Transverse colon (tissue), 4 donors: Measurements from ENCODE around the gene RAPGEF6. TPM values are rescaled to one million over a fixed set of nuclear protein-coding genes. Genes with fewer than 3 reads are reported as not detected.

Experiments
- DNase-seq: peaks from one replicate; pipeline ENCODE4 v3.0.0-alpha.2; 2019
- H3K27ac ChIP-seq, 4 donors: fragments of 200-600 bp; sonication (generic); 2 replicates each; pipeline ENCODE4 v1.5.1; 2016 to 2018; ENCODE audit warnings: inconsistent platforms in 4 of 4
- H3K27me3 ChIP-seq: fragments of 200-600 bp; sonication (generic); 2 replicates; pipeline ENCODE4 v1.5.1; 2017; ENCODE audit warnings: inconsistent platforms
- H3K36me3 ChIP-seq, 4 donors: fragments of 200-600 bp; sonication (generic); 2 replicates each; pipeline ENCODE4 v1.5.1; 2017 to 2019; ENCODE audit warnings: inconsistent platforms in 4 of 4
- H3K4me1 ChIP-seq, 4 donors: fragments of 200-600 bp; sonication (generic); 2 replicates each; pipeline ENCODE4 v1.5.1; 2017 to 2020; ENCODE audit warnings: inconsistent platforms in 4 of 4
- H3K4me3 ChIP-seq, 4 donors: fragments of 200-600 bp; sonication (generic); 1 replicate in 1 of 4; 2 replicates in 3 of 4; pipeline versions ENCODE4 v1.5.1 to v1.6.1; 2017 to 2019; ENCODE audit warnings: inconsistent platforms in 4 of 4
- H3K9me3 ChIP-seq, 2 donors: fragments of 200-600 bp; sonication (generic); 2 replicates each; pipeline ENCODE4 v1.5.1; 2017 to 2019; ENCODE audit warnings: inconsistent platforms in 2 of 2
- EP300 ChIP-seq: sonication (generic); formaldehyde crosslinking; IDR thresholded peaks from one replicate; pipeline ENCODE4 v1.6.1; 2017; ENCODE audit warnings: antibody characterized with exemption, low read depth
- POLR2A ChIP-seq: fragments of 450-650 bp; IDR thresholded peaks from one replicate; pipeline ENCODE4 v1.6.1; 2016; ENCODE audit warnings: antibody characterized with exemption, mild to moderate bottlenecking, moderate library complexity
- POLR2AphosphoS5 ChIP-seq, 3 donors: sonication (generic); formaldehyde crosslinking; IDR thresholded peaks; one replicate each; pipeline ENCODE4 v1.6.1; 2016; ENCODE audit warnings: antibody characterized with exemption in 3 of 3
- WGBS, 2 donors: methylation state at CpG; one replicate each; pipeline ENCODE4 v1.1.5; 2018; ENCODE audit warnings: low coverage in 1 of 2; 5-methylcytosine and 5-hydroxymethylcytosine counted together
- in situ Hi-C, 4 donors: fragments of 200-750 bp; cut with MboI; loops; one replicate each; pipeline versions ENCODE4 v1.15.0 to v1.15.1; 2017; ENCODE audit warnings: low sequenced_read_pairs in 3 of 4, low pct_ligation_motif_present in 1 of 4, low pct_unique_long_range_greater_than_20kb in 1 of 4
- intact Hi-C: fragments of 100-400 bp; cut with DNase I; formaldehyde crosslinking; loops from one replicate; pipeline ENCODE4 v1.15.1; 2023; ENCODE audit warnings: low total_unique reads
- total RNA-seq, 4 donors: library from RNA; depleted of rRNA; stranded (reverse); fragments of >200 nt; gene quantifications; one replicate each; pipeline ENCODE4 v1.1.0, GENCODE V29; 2016
- TF ChIP-seq, protein P1 (sequence below), 5 experiments: fragments of 200-600 bp in 3 of 5; fragments of 450-650 bp in 2 of 5; sonication (generic) in 3 of 5; IDR thresholded peaks; 1 replicate in 2 of 5; 2 replicates in 3 of 5; pipeline ENCODE4 v1.5.1; 2016 to 2017; ENCODE audit warnings: antibody characterized with exemption in 5 of 5, inconsistent platforms in 3 of 5, mild to moderate bottlenecking in 2 of 5, moderate library complexity in 1 of 5

RAPGEF6 gene
- total RNA-seq, 4 donors from 2014 or later, result 21.3 to 40.3 (median 35.9) TPM

DNA sequence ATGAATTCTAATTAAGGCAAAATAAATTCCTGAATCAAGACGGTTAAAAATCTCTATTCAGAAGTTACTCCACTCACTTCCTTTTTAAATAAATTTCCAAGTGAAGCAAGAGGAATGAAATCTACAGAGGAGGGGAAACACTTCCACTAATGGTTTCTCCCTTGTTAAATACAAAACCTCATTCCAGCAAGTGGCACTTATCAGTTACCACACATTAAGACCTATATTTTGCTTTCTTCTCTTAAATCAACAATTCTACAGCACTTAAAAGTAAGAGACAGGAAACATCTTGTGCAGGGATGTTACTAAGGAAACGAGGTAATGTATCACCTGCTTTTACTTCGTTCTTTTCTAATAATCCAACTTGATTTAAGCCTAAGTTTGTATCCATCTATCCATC, 172.6 kb downstream of the RAPGEF6 start:
- Histone ChIP-seq H3K4me1 (no peaks in the 10 kb centered on the region), H3K4me3 (no peak overlapping the region), H3K36me3 (peaks cover 0 to 10% (median 3%) of the 10 kb centered on the region in 4 donors), H3K27ac (no peak overlapping the region), H3K27me3 (no peaks in the 10 kb centered on the region), H3K9me3 (no peaks in the 10 kb centered on the region)
- in situ Hi-C loops, result no loop called here
- intact Hi-C loops, result no loop called here
- DNase-seq, result no peak
- WGBS, 2 donors, result 46 to 71% methylated on average over 3 of the region's 3 CpGs
- TF ChIP-seq POLR2AphosphoS5 (IDR thresholded peaks at IDR 0.05), result no peak
- TF ChIP-seq, protein P1, sequence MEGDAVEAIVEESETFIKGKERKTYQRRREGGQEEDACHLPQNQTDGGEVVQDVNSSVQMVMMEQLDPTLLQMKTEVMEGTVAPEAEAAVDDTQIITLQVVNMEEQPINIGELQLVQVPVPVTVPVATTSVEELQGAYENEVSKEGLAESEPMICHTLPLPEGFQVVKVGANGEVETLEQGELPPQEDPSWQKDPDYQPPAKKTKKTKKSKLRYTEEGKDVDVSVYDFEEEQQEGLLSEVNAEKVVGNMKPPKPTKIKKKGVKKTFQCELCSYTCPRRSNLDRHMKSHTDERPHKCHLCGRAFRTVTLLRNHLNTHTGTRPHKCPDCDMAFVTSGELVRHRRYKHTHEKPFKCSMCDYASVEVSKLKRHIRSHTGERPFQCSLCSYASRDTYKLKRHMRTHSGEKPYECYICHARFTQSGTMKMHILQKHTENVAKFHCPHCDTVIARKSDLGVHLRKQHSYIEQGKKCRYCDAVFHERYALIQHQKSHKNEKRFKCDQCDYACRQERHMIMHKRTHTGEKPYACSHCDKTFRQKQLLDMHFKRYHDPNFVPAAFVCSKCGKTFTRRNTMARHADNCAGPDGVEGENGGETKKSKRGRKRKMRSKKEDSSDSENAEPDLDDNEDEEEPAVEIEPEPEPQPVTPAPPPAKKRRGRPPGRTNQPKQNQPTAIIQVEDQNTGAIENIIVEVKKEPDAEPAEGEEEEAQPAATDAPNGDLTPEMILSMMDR (IDR thresholded peaks at IDR 0.05), result no peak
- TF ChIP-seq POLR2A, result no peak
- no peak for TF ChIP-seq EP300

DNA sequence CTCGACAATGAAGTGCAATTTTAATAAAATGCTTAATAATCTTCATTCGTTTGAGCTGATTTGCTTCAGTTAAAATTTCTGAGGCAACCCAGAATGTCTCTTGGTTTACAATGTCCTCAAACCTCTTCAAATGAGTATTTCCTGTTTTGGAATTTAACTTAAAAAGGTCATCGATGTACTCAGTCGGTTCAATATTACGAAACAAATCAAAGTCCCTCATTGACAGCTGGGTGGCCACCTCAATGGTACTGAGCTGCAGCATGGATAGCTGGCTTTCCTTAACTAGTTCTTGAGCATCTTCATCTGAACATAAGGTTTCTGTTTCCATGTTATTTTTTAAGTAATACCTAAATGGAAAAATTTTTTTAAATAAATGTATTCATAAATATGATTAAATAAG, 173.3 kb downstream of the RAPGEF6 start:
- peaks cover 0 to 10% (median 3%) of the 10 kb centered on the region in 4 donors for H3K36me3 ChIP-seq
- in situ Hi-C loops, result no loop called here
- no peaks in the 10 kb centered on the region for H3K4me1 ChIP-seq
- no peaks in the 10 kb centered on the region for H3K27me3 ChIP-seq
- H3K9me3 ChIP-seq, result no peaks in the 10 kb centered on the region
- no peak overlapping the region for H3K27ac ChIP-seq
- no peak overlapping the region for H3K4me3 ChIP-seq
- TF ChIP-seq, protein P1 (IDR thresholded peaks at IDR 0.05), result no peak
- TF ChIP-seq POLR2AphosphoS5 (IDR thresholded peaks at IDR 0.05) (no peak), POLR2A (no peak)
- DNase-seq, result no peak
- 85 to 92% methylated on average over 5 of the region's 5 CpGs for WGBS, 2 donors
- intact Hi-C loops, result no loop called here

DNA sequence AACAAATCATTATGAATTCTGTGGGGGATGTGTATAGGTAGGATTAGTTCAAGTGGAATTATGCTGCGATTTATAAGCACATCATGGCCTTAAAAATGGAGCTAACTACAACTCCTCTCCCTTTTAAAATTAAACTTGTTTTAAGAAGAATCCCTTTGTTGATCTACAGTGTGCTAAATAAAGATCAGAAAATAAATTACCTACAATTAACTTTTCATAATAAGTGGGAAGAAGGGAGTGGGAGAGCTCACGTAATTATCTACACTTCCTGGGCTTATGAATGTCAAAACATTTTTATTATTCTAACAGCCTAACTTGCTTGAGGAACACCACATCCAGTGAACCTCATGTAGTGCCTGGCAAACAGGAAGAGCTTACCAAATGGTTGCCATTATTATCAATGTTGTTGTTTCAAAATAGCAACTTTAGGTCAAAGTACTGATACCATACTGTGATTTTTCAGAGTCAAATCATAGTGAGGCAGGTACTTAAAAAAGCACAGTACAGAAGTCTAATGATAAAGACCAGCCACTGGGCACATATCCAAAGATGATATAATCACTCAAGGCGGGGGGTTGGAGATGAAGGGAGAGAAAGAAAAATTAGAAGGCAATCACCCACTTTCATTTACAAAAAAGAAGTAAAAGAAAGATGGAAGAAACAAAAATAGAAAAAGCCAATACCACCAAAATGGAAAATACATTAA, 174.0 kb downstream of the RAPGEF6 start:
- no peak for TF ChIP-seq POLR2AphosphoS5 (IDR thresholded peaks at IDR 0.05)
- TF ChIP-seq, protein P1 (IDR thresholded peaks at IDR 0.05), result no peak
- TF ChIP-seq POLR2A, result no peak
- TF ChIP-seq EP300, result no peak
- H3K4me3 ChIP-seq, result no peak overlapping the region
- no peaks in the 10 kb centered on the region for H3K4me1 ChIP-seq
- H3K27ac ChIP-seq, result no peak overlapping the region
- in situ Hi-C loops (no loop called here), intact Hi-C loops (no loop called here)
- H3K27me3 ChIP-seq, result no peaks in the 10 kb centered on the region
- H3K9me3 ChIP-seq, result no peaks in the 10 kb centered on the region
- WGBS, 2 donors, result 80 to 92% methylated on average over 3 of the region's 3 CpGs
- no peak for DNase-seq
- peaks cover 0 to 10% (median 3%) of the 10 kb centered on the region in 4 donors for H3K36me3 ChIP-seq

DNA sequence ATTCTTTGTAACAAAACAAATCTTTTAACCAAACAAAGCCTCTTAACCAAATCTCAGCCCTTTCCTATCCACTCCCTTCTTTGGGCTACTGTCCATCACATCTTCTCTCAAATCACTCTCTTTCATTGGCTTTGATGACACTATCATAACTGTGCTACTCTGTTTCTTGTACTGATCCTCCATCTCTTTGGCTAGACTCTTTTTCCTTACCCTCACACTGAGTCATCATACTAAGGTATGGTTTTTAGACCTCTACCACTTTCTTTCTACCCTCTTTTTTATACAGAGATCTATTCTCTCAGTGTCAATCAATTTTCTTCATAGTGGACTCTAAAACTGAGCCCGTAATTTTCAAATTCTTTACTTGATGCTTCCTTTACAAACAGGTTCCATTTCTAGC, 174.9 kb downstream of the RAPGEF6 start:
- intact Hi-C loops, result no loop called here
- Histone ChIP-seq H3K4me3 (no peak overlapping the region), H3K27ac (no peak overlapping the region), H3K9me3 (no peaks in the 10 kb centered on the region), H3K27me3 (no peaks in the 10 kb centered on the region), H3K4me1 (no peaks in the 10 kb centered on the region), H3K36me3 (peaks cover 0 to 14% (median 6%) of the 10 kb centered on the region in 4 donors)
- TF ChIP-seq POLR2AphosphoS5 (IDR thresholded peaks at IDR 0.05) (no peak), POLR2A (no peak)
- TF ChIP-seq, protein P1 (IDR thresholded peaks at IDR 0.05), result no peak
- WGBS, 2 donors, result 92 to 100% methylated on average over 1 of the region's 1 CpG
- in situ Hi-C loops, result no loop called here
- DNase-seq, result no peak
